HepG2 (cell line): Measurements from ENCODE around the gene LRRC8D. TPM values are rescaled to one million over a fixed set of nuclear protein-coding genes. Genes with fewer than 3 reads are reported as not detected.

Experiments used
- ATAC-seq: fragments of 200-7000 bp; cut with Tn5 transposase; 3 replicates; pipeline ENCODE4 v1.9.1; 2020; ENCODE audit warnings: mild to moderate bottlenecking, moderate library complexity
- BruUV-seq: library from RNA; stranded (reverse); fragments of 400-500 nt; replicated peaks from 2 replicates; lab custom pipeline; 2021; lab: Mats Ljungman, UMichigan
- CTCF ChIA-PET: fragments of 300-600 bp; formaldehyde crosslinking; extraction: SDS; loops from one replicate; lab custom pipeline; 2021; ENCODE audit warnings: low total read pairs, inconsistent platforms, low intra/inter-chr PET ratio; lab: Yijun Ruan, JAX
- POLR2A ChIA-PET: fragments of 350-600 bp; sonication (Branson Sonifier 250); formaldehyde crosslinking; loops from one replicate; lab custom pipeline; 2020; ENCODE audit warnings: antibody characterized with exemption, inconsistent platforms; lab: Yijun Ruan, JAX
- DNase-seq: peaks from one replicate; pipeline ENCODE4 v3.0.0-alpha.2; 2015; ENCODE audit warnings: low spot score
- FAIRE-seq: peaks from 3 replicates; lab custom pipeline; 2011; peaks lifted over from hg19 to GRCh38; lab: Jason Lieb, UNC
- H2AFZ ChIP-seq: one replicate; pipeline ENCODE4 v1.6.1; 2011; ENCODE audit warnings: low read length, inconsistent platforms
- H3K27ac ChIP-seq: fragments of 300-600 bp; 3 replicates; pipeline ENCODE4 v1.8.0; 2011; ENCODE audit warnings: mixed run types, mild to moderate bottlenecking, mixed read lengths, low read length, inconsistent platforms; ENCODE audit not compliant: insufficient read depth; ENCODE audit errors: extremely low read length
- H3K27me3 ChIP-seq, 2 experiments: fragments of 200-600 bp in 1 of 2; 2 replicates in 1 of 2; 3 replicates in 1 of 2; pipeline versions ENCODE4 v1.6.0 to v1.8.0; 2011; ENCODE audit warnings: low read length in 2 of 2, mild to moderate bottlenecking in 2 of 2, moderate library complexity in 2 of 2, inconsistent platforms in 1 of 2; ENCODE audit not compliant: insufficient read depth in 2 of 2, control insufficient read depth in 1 of 2
- H3K36me3 ChIP-seq, 2 experiments: fragments of 200-600 bp in 1 of 2; replicated peaks in 1 of 2; 2 replicates in 1 of 2; 3 replicates in 1 of 2; pipeline versions ENCODE4 v1.5.1 to v1.8.0; 2011; ENCODE audit warnings: low read length in 2 of 2, inconsistent platforms in 1 of 2; ENCODE audit not compliant: insufficient read depth in 2 of 2, control insufficient read depth in 1 of 2
- H3K4me1 ChIP-seq: 2 replicates; pipeline ENCODE4 v1.5.1; 2012; ENCODE audit warnings: low read length, inconsistent platforms; ENCODE audit not compliant: insufficient read depth
- H3K4me2 ChIP-seq: 2 replicates; pipeline ENCODE4 v1.6.0; 2011; ENCODE audit warnings: low read depth, low read length, inconsistent platforms
- H3K4me3 ChIP-seq, 3 experiments: fragments of 200-600 bp in 1 of 3; sonication (generic), shearing (Covaris generic) in 1 of 3; replicated peaks in 1 of 3; 2 replicates each; pipeline ENCODE4 v1.5.1; 2011 to 2016; ENCODE audit warnings: low read length in 3 of 3, inconsistent platforms in 2 of 3, low read depth in 2 of 3, mild to moderate bottlenecking in 2 of 3, control low read depth in 1 of 3, mixed read lengths in 1 of 3; ENCODE audit not compliant: insufficient read depth in 1 of 3
- H3K79me2 ChIP-seq: one replicate; pipeline ENCODE4 v1.6.1; 2011; ENCODE audit warnings: low read length, inconsistent platforms; ENCODE audit not compliant: insufficient read depth
- H3K9ac ChIP-seq: 2 replicates; pipeline ENCODE4 v1.6.0; 2011; ENCODE audit warnings: mild to moderate bottlenecking, low read depth, low read length, inconsistent platforms; ENCODE audit not compliant: insufficient read depth
- H3K9me3 ChIP-seq: 2 replicates; pipeline ENCODE4 v1.5.1; 2012; ENCODE audit warnings: mild to moderate bottlenecking, low read length
- H4K20me1 ChIP-seq: 2 replicates; pipeline ENCODE4 v1.6.0; 2011; ENCODE audit warnings: inconsistent platforms, mild to moderate bottlenecking, low read length, moderate library complexity; ENCODE audit not compliant: insufficient read depth
- JUND ChIP-seq: sonication (generic); formaldehyde crosslinking; IDR thresholded peaks from 2 replicates; pipeline ENCODE4 v1.8.0; 2022; ENCODE audit warnings: mild to moderate bottlenecking, missing genetic modification reagents
- REST ChIP-seq, 2 experiments: IDR thresholded peaks; 2 replicates each; pipeline ENCODE4 v1.6.1; 2011 to 2012; ENCODE audit warnings: low read length in 2 of 2, borderline replicate concordance in 1 of 2, low read depth in 1 of 2, mild to moderate bottlenecking in 1 of 2, moderate library complexity in 1 of 2
- WGBS: methylation state at CpG from one replicate; pipeline ENCODE4 v1.1.6; 2017; ENCODE audit warnings: low lambda C conversion rate; 5-methylcytosine and 5-hydroxymethylcytosine counted together
- in situ Hi-C: cut with HindIII; loops from 2 replicates; pipeline ENCODE4 v1.10.0; 2017; ENCODE audit warnings: low pct_unique_long_range_greater_than_20kb; ENCODE audit not compliant: extremely low pct_ligation_motif_present
- intact Hi-C: fragments of 100-400 bp; cut with micrococcal nuclease; formaldehyde crosslinking; loops from one replicate; pipeline ENCODE4 v1.10.0; 2022; ENCODE audit not compliant: unreplicated experiment
- polyA plus RNA-seq, 8 experiments: library from polyadenylated mRNA; depleted of rRNA in 3 of 8; stranded (reverse) in 7 of 8; unstranded in 1 of 8; fragments of >200 nt; fragmentation: Illumina TruSeq in 4 of 8; extraction: Trizol in 4 of 8; gene quantifications; 2 replicates each; pipeline versions ENCODE4 v1.2.1 to v1.2.3, GENCODE V29; 2011 to 2016; ENCODE audit warnings: low read depth in 4 of 8, missing spikeins in 1 of 8, mixed read lengths in 1 of 8; ENCODE audit not compliant: insufficient read depth in 1 of 8
- total RNA-seq, 5 experiments: library from RNA; depleted of rRNA; stranded (reverse); fragments of >200 nt; fragmentation: Illumina TruSeq; extraction: Trizol; gene quantifications; 2 replicates each; pipeline ENCODE4 v1.2.3, GENCODE V29; 2016; ENCODE audit warnings: low read depth in 1 of 5

The LRRC8D gene
- total and polyA plus RNA-seq, 2 of the 13 experiments (the other 11 are each of a cell fraction or from before 2014, with no cell fraction given), result 29.9 to 45.5 TPM

GRCh38 chr1:89892816-89893215 lies 72.0 kb downstream of the LRRC8D start:
- no TSS peak for BruUV-seq
- FAIRE-seq, result no peak
- Histone ChIP-seq H3K9ac (no peak overlapping the region), H4K20me1 (0 out of 2 replicates have a peak, but pooled peaks cover 6% of the 10 kb centered on the region), H3K27ac (no peak overlapping the region), H3K4me1 (peaks cover 32% of the 10 kb centered on the region), H2AFZ (no peak overlapping the region), H3K27me3 (no peaks in the 10 kb centered on the region), H3K4me2 (no peak overlapping the region), H3K9me3 (no peaks in the 10 kb centered on the region), H3K4me3 (no peak overlapping the region), H3K36me3 (peaks cover 2 to 13% of the 10 kb centered on the region in 2 experiments; a peak in 3 of 5 replicates), H3K79me2 (peaks cover 24% of the 10 kb centered on the region)
- no peak for ATAC-seq
- WGBS, result 100% methylated on average over 1 of the region's 1 CpG
- ChIA-PET POLR2A (no interaction called here), CTCF (no interaction called here)
- in situ Hi-C loops, result no loop called here
- peak in 1 of 2 experiments; percentile 51; a peak in 1 of 4 replicates for TF ChIP-seq REST (IDR thresholded peaks at IDR 0.05; ENCODE audit: borderline replicate concordance in 1 of 2, low read depth in 1 of 2, low read length in 2 of 2)
- TF ChIP-seq JUND (CRISPR knock-in tag), result no peak
- no peak for DNase-seq
- intact Hi-C loops, result no loop called here
